Urothelium cell line (cell line): ENCODE results near the gene C5orf47.
"Not testable (repeated sequence)": the region's sequence is repeated elsewhere in the genome, so short reads cannot be mapped to it uniquely, and the experiment has no call there.

Experiments used
- DNase-seq: peaks from one replicate; pipeline ENCODE4 v3.0.0; 2011; ENCODE audit warnings: low spot score, mixed read lengths
- FAIRE-seq: peaks from 2 replicates; lab custom pipeline; 2011; peaks lifted over from hg19 to GRCh38; lab: Jason Lieb, UNC

The C5orf47 gene

GRCh38 chr5:173969167-173970049, 19.6 kb upstream of the C5orf47 start:
- FAIRE-seq: no peak

GRCh38 chr5:173970878-173971650, 17.9 kb upstream of the C5orf47 start:
- FAIRE-seq (no peak), DNase-seq (no peak)

More at GRCh38 chr5:173969167-173970049, 19.6 kb upstream of the C5orf47 start:
- DNase-seq: no peak

GRCh38 chr5:173971681-173972345, 17.2 kb upstream of the C5orf47 start:
- DNase-seq: no peak
- FAIRE-seq: no peak

- DNase-seq (no peak), FAIRE-seq (no peak)
Measured at GRCh38 chr5:173972607-173972924, 16.4 kb upstream of the C5orf47 start.

- FAIRE-seq (no peak), DNase-seq (peak; percentile 82)
Measured at GRCh38 chr5:173972925-173973615, 15.9 kb upstream of the C5orf47 start.

- DNase-seq (peak; percentile 33), FAIRE-seq (no peak)
Measured at GRCh38 chr5:173973616-173973969, 15.4 kb upstream of the C5orf47 start.

GRCh38 chr5:173974688-173975239, 14.2 kb upstream of the C5orf47 start:
- FAIRE-seq (no peak), DNase-seq (no peak)

GRCh38 chr5:173981185-173981761, 7.7 kb upstream of the C5orf47 start:
- no peak for FAIRE-seq
- no peak for DNase-seq

- FAIRE-seq: no peak
Measured at GRCh38 chr5:173984218-173984617, 4.8 kb upstream of the C5orf47 start.

GRCh38 chr5:173989432-173990082, 587 bp downstream of the C5orf47 start:
- no peak for DNase-seq
- no peak for FAIRE-seq

More at GRCh38 chr5:173984218-173984617, 4.8 kb upstream of the C5orf47 start:
- DNase-seq: peak; percentile 37

- FAIRE-seq: no peak
Measured at GRCh38 chr5:173997331-173997730, 8.4 kb downstream of the C5orf47 start.

GRCh38 chr5:173998531-173998930, 9.6 kb downstream of the C5orf47 start:
- FAIRE-seq (no peak), DNase-seq (no peak)

More at GRCh38 chr5:173997331-173997730, 8.4 kb downstream of the C5orf47 start:
- no peak for DNase-seq

GRCh38 chr5:174000076-174000475, 11.1 kb downstream of the C5orf47 start:
- DNase-seq: no peak
- no peak for FAIRE-seq

GRCh38 chr5:174003795-174004194, 14.8 kb downstream of the C5orf47 start:
- DNase-seq: no peak
- no peak for FAIRE-seq

GRCh38 chr5:174008922-174009321, 20.0 kb downstream of the C5orf47 start:
- no peak for FAIRE-seq
- no peak for DNase-seq

- DNase-seq: no peak
- no peak for FAIRE-seq
Measured at GRCh38 chr5:174010365-174010764, 21.4 kb downstream of the C5orf47 start.

- FAIRE-seq (no peak), DNase-seq (no peak)
Measured at GRCh38 chr5:174011441-174011840, 22.5 kb downstream of the C5orf47 start.

GRCh38 chr5:174020069-174020927, 31.3 kb downstream of the C5orf47 start:
- DNase-seq: peak; percentile 69
- not testable (repeated sequence) for FAIRE-seq

GRCh38 chr5:174020928-174021304, 31.9 kb downstream of the C5orf47 start:
- DNase-seq (no peak), FAIRE-seq (no peak)
